Posterior cingulate gyrus (tissue), 11 donors: ENCODE measurements around the gene ADCYAP1R1.
A peak's percentile ranks its signal among the peaks of the same experiment; 100 is the strongest.

ENCODE experiments used
- DNase-seq, 10 donors: peaks; one replicate each; pipeline versions ENCODE4 v3.0.0 to v3.0.0-alpha.2; 2020 to 2021; ENCODE audit warnings: mixed read lengths in 3 of 10
- intact Hi-C: fragments of 100-400 bp; cut with DNase I; formaldehyde crosslinking; loops from one replicate; pipeline ENCODE4 v1.15.1; 2023

Gene ADCYAP1R1

GRCh38 chr7:31079824-31080511 is 27.9 kb downstream of the ADCYAP1R1 start:
- intact Hi-C loops: no loop called here
- peak in 1 of 10 donors; percentile 7 for DNase-seq

GRCh38 chr7:31080763-31081162 is 28.7 kb downstream of the ADCYAP1R1 start:
- intact Hi-C loops: no loop called here
- DNase-seq: no peak

- peak in 3 of 10 donors; percentile 11 to 58 (median 40) for DNase-seq
- intact Hi-C loops: no loop called here
Measured at GRCh38 chr7:31082017-31082416, 29.9 kb downstream of the ADCYAP1R1 start.

GRCh38 chr7:31082447-31082846 is 30.3 kb downstream of the ADCYAP1R1 start:
- peak in 2 of 10 donors; percentile 4 to 30 for DNase-seq
- intact Hi-C loops: no loop called here

- DNase-seq: peak in 2 of 10 donors; percentile 22 to 60
- intact Hi-C loops: no loop called here
Measured at GRCh38 chr7:31083210-31083786, 31.2 kb downstream of the ADCYAP1R1 start.

GRCh38 chr7:31084226-31084625 is 32.1 kb downstream of the ADCYAP1R1 start:
- intact Hi-C loops: no loop called here
- DNase-seq: peak in 2 of 10 donors; percentile 2 to 38

GRCh38 chr7:31087351-31087750 is 35.2 kb downstream of the ADCYAP1R1 start:
- intact Hi-C loops: no loop called here
- DNase-seq: peak in 2 of 10 donors; percentile 46 to 69

DNA sequence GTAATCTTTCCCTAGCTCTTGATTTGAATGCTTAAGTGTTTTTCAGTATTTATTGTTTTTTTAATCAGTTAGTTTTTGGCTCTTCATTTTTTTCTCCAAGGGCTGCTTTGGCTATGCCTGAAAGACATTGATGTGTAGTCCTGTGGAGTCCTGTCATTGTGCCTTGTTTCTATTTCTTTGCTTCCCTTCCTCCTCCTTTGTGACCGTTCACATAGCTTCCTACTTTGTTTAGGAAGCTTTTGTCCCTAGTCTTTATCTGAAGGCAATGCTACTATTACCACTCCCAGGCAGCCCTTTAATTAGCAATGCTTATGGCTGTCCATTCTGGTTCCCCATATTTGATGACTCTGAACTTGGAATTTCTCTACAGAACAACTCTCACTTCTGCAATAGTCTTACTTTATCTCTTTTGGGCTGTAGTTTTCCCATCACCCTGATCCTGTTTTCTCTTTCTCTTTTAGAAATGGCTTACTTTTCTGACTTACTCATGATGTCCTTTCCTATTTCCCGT is 39.9 kb downstream of the ADCYAP1R1 start:
- DNase-seq: no peak
- intact Hi-C loops: no loop called here

DNA sequence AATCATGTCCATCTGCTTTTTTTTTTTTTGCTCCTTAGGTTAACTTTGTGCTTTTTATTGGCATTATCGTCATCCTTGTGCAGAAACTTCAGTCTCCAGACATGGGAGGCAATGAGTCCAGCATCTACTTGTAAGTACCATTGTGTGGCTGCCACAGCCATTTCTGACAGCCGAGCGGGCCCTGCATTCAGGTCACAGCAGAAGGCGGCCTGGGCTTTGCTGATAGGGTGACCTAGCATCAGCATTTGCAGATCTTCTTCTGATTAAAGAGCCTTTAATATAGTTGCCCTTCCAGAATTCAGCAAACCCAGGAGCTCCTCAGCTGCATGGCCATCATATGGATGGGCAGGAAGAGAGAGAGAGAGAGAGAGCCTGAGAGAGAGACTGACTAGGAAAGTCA is 40.5 kb downstream of the ADCYAP1R1 start:
- intact Hi-C loops: no loop called here
- DNase-seq: peak in 1 of 10 donors; percentile 49

GRCh38 chr7:31093282-31093681 is 41.2 kb downstream of the ADCYAP1R1 start:
- peak in 2 of 10 donors; percentile 1 to 28 for DNase-seq
- intact Hi-C loops: no loop called here

GRCh38 chr7:31094271-31094670 is 42.2 kb downstream of the ADCYAP1R1 start:
- peak in 2 of 10 donors; percentile 1 to 61 for DNase-seq
- intact Hi-C loops: no loop called here

- intact Hi-C loops: no loop called here
- DNase-seq: peak in 2 of 10 donors; percentile 2 to 41
Measured at GRCh38 chr7:31095286-31096197, 43.4 kb downstream of the ADCYAP1R1 start.

DNA sequence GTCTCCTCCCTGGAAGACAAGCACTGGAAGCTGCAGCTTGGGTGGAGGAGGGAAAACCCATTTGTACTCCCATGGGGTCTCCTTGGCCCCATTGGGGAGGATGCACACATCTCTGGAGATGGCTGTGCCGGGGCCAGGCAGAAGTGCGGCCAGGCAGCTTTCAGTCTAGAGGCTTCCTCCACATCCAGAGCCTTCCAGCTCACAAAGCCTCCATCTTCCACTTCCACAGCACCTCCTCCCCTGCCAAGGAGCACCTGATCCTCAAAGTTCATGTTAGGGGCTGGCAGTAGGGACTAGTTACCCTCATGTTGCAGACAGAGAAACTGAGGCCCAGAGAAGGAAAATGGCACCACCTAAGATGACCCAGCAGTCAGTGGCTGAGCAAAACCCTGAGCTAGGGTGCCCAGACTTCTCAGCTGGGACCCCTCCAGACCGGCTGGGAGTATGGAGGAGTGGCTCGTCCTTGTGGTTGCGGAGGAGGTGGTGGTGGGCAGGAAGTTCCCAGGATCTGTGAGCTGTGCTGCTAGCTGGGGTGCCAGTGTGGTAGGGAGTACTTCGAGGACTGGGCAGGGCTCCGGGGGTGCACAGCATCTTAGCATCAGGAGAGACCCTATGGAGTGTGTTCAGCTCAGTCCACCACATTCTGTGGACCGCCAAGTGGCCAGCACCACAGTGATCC is 44.2 kb downstream of the ADCYAP1R1 start:
- intact Hi-C loops: no loop called here
- DNase-seq: peak in 1 of 10 donors; percentile 77

DNA sequence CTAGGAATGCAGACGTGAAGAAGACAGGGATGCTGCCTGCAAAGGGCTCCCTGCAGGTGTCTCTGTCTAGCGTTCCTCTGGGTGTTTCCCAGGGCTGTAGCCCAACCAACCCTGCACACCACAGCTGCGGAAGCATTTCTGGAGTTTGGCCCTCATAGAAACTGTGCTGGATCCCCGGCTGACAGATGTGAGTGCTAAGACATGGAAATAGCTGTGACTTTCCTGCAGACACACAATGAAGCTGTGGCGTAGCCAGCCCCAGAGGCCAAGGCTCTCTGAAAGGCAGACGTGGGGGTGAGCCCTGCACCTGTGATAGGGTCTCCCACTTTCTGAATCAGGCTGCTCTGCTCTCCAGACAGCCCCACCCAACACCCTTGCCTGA is 44.8 kb downstream of the ADCYAP1R1 start:
- DNase-seq: peak in 3 of 10 donors; percentile 7 to 76 (median 52)
- intact Hi-C loops: no loop called here

DNA sequence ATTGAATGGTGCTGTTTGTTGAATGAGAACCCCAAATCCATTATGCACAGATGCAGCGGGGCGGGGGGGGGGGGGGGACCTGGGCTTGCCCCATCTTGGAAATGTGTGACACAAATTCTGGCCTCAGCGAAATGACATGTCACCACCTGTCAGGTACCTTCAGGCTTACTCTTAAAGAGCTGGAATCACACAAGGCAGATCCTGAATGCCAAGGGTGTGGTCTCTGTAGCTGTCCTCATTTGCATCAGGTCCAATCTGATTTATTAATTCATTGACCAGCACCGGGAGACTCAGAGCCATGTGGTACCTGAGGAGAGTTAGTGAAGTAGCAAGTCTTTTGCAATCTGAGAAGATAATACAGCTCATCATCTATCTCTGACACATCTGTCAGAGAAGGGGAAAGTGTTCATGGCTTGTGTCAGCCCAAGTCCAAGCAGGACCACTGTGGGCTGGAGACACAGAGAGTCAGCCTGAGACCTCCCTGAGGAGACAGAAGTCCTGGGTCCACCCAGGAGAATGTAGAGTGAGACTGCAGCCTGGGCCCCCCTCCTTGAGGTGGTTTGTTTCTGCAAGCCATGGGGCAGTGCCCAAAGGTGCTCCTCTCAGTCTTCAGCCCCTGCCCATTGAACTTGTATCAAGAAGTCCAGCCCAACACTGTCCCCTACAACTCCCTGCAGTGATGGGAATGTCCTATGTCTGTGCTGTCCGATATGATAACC is 46.7 kb downstream of the ADCYAP1R1 start:
- DNase-seq: peak in 1 of 10 donors; percentile 30
- intact Hi-C loops: no loop called here

DNA sequence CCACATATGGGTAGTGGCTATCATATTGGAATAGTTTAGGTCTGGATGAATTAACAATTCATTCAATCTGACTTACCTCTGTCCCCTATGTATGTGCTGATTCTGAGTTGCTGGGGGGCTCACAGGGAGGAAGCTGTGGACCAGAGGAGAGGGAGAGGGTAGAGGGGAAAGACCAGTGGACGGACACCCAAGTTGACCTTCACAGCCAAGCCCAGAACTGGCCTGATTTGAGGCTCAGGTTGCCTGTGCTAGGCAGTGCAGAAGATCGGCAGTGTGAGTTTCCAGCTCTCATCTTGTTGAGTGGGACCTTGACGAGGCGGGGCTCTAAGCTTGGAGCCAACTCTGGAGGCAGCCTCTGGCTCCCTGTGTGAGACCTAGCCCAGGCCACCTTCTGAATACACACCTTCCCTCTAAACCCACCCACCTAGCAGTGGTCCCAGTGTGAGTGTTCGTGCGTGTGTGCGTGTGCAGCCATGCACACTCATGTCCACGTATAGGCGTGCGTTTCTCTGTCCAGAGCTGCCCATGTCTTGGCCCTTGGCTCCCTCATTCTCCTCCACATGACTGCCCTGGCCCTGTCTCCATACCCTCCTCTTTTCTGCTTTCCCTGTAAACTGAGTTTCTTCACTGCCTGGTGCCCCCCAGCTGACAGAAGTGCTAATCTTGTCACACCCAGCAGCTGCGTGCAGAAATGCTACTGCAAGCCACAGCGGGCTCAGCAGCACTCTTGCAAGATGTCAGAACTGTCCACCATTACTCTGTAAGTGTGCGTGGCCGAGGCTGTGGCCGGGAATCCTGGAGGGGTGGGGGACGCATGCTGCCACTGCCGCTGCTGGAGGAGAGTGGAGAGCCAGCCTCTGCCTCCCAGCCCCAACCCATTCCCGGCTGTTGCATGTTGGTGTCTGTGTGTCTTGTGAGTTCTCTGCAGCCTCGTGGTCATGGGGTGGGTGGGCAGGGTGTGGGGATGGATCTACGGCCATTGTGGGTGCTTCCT is 47.6 kb downstream of the ADCYAP1R1 start:
- intact Hi-C loops: no loop called here
- DNase-seq: peak in 2 of 10 donors; percentile 6 to 61

GRCh38 chr7:31100445-31100844 is 48.3 kb downstream of the ADCYAP1R1 start:
- intact Hi-C loops: no loop called here
- DNase-seq: no peak

DNA sequence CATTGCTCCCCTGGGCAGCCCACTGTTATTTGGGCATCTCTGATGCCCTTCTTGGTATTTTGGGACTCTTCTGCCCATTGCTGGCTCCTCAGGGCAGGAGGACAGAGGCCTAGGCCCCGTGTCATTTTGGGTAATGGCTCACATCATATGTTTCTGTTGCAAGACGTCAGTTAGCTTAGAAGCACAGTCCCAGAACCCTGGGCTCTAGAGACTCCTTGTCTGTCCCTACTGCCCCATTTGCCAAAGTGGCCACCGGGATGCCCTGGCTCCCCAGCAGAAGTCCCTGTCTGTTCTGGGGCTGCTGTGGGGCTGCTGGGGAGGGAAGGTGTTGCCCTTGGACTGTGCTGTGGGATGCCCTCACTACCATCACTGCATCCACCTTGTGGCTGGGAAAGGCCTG is 48.8 kb downstream of the ADCYAP1R1 start:
- DNase-seq: peak in 1 of 10 donors; percentile 48
- intact Hi-C loops: no loop called here
